ENCODE results near the gene STYX. TPM values are rescaled to one million over a fixed set of nuclear protein-coding genes. Genes with fewer than 3 reads are reported as not detected.
A peak's percentile ranks its signal among the peaks of the same experiment; 100 is the strongest.

The STYX gene
- total RNA-seq, 1 experiment from 2014 or later: 20.6 TPM

- no peak for ATAC-seq
- Histone ChIP-seq H3K9me3 (ENCODE audit: control insufficient read depth, insufficient read depth, low read depth, low read length) (no peaks in the 10 kb centered on the region), H3K4me3 (ENCODE audit: low read depth in 2 of 2, low read length in 2 of 2) (no peak overlapping the region), H3K4me1 (ENCODE audit: control insufficient read depth, insufficient read depth, low read length) (peaks cover 4% of the 10 kb centered on the region), H3K27ac (ENCODE audit: low read length) (no peak overlapping the region), H3K36me3 (ENCODE audit: control insufficient read depth, insufficient read depth, low read length) (no peaks in the 10 kb centered on the region), H3K27me3 (ENCODE audit: control insufficient read depth, insufficient read depth, low read length) (no peaks in the 10 kb centered on the region)
- in situ Hi-C loops (cut with HindIII; ENCODE audit: low pct_unique_long_range_greater_than_20kb, low sequenced_read_pairs): no loop called here
- BruUV-seq (replicated peaks): no TSS peak
- intact Hi-C loops (cut with micrococcal nuclease; ENCODE audit: unreplicated experiment): no loop called here
- TF ChIP-seq POLR2AphosphoS5 (IDR thresholded peaks at IDR 0.05; ENCODE audit: low read depth, low read length): no peak
- TF ChIP-seq CTCF (IDR thresholded peaks at IDR 0.05): no peak
- TF ChIP-seq, protein P1, sequence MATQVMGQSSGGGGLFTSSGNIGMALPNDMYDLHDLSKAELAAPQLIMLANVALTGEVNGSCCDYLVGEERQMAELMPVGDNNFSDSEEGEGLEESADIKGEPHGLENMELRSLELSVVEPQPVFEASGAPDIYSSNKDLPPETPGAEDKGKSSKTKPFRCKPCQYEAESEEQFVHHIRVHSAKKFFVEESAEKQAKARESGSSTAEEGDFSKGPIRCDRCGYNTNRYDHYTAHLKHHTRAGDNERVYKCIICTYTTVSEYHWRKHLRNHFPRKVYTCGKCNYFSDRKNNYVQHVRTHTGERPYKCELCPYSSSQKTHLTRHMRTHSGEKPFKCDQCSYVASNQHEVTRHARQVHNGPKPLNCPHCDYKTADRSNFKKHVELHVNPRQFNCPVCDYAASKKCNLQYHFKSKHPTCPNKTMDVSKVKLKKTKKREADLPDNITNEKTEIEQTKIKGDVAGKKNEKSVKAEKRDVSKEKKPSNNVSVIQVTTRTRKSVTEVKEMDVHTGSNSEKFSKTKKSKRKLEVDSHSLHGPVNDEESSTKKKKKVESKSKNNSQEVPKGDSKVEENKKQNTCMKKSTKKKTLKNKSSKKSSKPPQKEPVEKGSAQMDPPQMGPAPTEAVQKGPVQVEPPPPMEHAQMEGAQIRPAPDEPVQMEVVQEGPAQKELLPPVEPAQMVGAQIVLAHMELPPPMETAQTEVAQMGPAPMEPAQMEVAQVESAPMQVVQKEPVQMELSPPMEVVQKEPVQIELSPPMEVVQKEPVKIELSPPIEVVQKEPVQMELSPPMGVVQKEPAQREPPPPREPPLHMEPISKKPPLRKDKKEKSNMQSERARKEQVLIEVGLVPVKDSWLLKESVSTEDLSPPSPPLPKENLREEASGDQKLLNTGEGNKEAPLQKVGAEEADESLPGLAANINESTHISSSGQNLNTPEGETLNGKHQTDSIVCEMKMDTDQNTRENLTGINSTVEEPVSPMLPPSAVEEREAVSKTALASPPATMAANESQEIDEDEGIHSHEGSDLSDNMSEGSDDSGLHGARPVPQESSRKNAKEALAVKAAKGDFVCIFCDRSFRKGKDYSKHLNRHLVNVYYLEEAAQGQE (IDR thresholded peaks at IDR 0.05; ENCODE audit: insufficient read depth in 1 of 2, low read depth in 2 of 2, low read length in 1 of 2): no peak
- TF ChIP-seq SIN3A (IDR thresholded peaks at IDR 0.05; ENCODE audit: borderline replicate concordance, insufficient read depth, low read depth, low read length): no peak
- TF ChIP-seq TCF7L2 (IDR thresholded peaks at IDR 0.05; ENCODE audit: low read depth, low read length): no peak
- POLR2A ChIA-PET: no interaction called here
- CTCF ChIA-PET: no interaction called here
- DNase-seq (ENCODE audit: low read depth, low spot score): no peak
Observed at GRCh38 chr14:52686176-52686575, 43.8 kb upstream of the STYX start.

DNA sequence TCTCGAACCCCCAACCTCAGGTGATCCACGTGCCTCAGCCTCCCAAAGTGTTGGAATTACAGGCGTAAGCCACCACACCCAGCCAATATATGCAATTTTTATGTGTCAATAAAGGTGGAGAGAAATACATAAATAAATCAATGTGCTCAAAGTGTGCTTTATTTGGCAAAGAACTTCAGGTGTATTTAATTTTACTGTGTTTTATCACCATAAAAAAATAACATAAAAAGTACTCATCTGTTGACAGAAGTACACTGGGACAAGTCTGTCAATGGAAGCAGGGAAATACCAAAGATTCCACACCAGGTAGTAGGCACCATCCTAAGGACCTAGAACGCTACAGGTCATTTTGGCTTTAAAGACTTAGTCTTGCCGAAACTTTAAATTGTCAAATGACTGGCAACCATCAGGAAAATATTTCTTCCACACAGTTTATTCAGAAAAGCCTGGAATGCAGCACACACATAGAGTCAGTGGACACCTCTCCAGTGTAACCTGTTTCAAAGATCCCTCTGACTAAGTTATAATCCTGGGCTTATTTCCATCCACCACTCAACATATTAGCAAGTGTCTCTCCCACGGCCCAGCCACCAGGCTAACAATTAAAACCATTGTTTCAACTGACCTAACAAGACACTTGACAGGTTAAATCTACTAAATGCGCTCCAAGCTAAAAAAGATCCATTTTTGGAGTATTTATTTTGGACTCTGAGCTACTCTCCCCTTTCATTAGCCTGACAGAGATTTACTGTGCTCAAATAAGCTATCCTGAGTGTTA is 38.8 kb upstream of the STYX start:
- ATAC-seq (no peak), DNase-seq (ENCODE audit: low read depth, low spot score) (no peak)
- POLR2A ChIA-PET: interaction anchor here (0.7 kb wide), 1 partner anchor 1653 kb away, joined by 3 read pairs; no protein-coding TSS in a partner anchor
- peaks cover 20% of the 10 kb centered on the region for H3K4me1 ChIP-seq (ENCODE audit: control insufficient read depth, insufficient read depth, low read length)
- CTCF ChIA-PET: no interaction called here
- no peak overlapping the region for H3K4me3 ChIP-seq (ENCODE audit: low read depth in 2 of 2, low read length in 2 of 2)
- H3K9me3 ChIP-seq (ENCODE audit: control insufficient read depth, insufficient read depth, low read depth, low read length): no peaks in the 10 kb centered on the region
- intact Hi-C loops (cut with micrococcal nuclease; ENCODE audit: unreplicated experiment): no loop called here
- in situ Hi-C loops (cut with HindIII; ENCODE audit: low pct_unique_long_range_greater_than_20kb, low sequenced_read_pairs): no loop called here
- H3K36me3 ChIP-seq (ENCODE audit: control insufficient read depth, insufficient read depth, low read length): no peaks in the 10 kb centered on the region
- H3K27ac ChIP-seq (ENCODE audit: low read length): peak overlapping the region; percentile 61
- TF ChIP-seq POLR2AphosphoS5 (IDR thresholded peaks at IDR 0.05; ENCODE audit: low read depth, low read length): no peak
- TF ChIP-seq, protein P1 (IDR thresholded peaks at IDR 0.05; ENCODE audit: insufficient read depth in 1 of 2, low read depth in 2 of 2, low read length in 1 of 2): no peak
- TF ChIP-seq CTCF (IDR thresholded peaks at IDR 0.05): no peak
- no peak for TF ChIP-seq TCF7L2 (IDR thresholded peaks at IDR 0.05; ENCODE audit: low read depth, low read length)
- TF ChIP-seq SIN3A (IDR thresholded peaks at IDR 0.05; ENCODE audit: borderline replicate concordance, insufficient read depth, low read depth, low read length): no peak
- H3K27me3 ChIP-seq (ENCODE audit: control insufficient read depth, insufficient read depth, low read length): no peaks in the 10 kb centered on the region
- BruUV-seq (replicated peaks): no TSS peak

Data from Panc1 (cell line).